GOT3 (cell line): Measurements from ENCODE around the gene SUPT3H.
"Not testable (repeated sequence)": the region's sequence is repeated elsewhere in the genome, so short reads cannot be mapped to it uniquely, and the experiment has no call there.

Source experiments
- DNase-seq: peaks from one replicate; lab custom pipeline; 2025; ENCODE audit warnings: mixed read lengths; lab: John Stamatoyannopoulos, UW

The SUPT3H gene

DNA sequence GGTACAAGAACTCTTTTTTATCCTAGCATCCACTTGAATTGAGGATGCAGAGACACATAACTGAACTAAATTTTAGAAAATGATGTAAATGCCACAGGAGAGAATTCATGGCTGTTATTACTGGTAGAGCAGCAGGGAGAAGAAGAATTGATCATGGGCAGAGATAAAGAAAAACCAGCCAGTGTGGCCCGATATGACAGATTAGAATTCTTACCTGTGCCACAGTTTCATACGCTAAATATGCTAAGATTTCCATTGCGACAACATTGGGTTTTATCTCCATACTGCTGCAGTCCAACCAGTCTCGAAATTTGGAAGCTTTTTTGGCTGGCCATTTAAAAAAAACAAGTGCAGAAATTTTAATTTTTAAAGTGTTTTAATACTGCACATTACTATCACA is 423.5 kb downstream of the SUPT3H start:
- no peak for DNase-seq

DNA sequence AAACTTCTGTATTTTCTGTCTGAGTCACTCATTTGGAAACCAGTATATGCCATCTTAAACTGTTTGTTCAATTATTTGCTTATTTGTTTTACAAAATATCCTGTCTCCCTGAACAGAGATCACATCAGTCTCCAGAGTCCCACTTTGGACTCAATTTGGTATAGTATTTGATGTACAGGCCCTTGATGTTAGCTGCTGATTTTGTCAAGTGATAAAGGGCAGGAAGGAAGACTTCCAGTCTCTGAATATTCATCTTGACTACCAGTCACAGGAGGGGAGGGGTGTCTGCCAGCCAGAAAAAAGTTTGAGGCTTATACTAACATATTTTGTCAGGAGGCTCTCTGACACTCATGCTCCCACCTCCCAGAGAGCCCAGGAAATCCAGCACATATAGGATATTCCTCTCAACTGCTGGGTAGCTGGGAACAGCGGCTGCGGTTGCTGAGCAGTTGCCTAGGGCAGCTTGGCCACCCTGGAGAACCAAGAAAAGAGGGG is 426.4 kb downstream of the SUPT3H start:
- DNase-seq = no peak

DNA sequence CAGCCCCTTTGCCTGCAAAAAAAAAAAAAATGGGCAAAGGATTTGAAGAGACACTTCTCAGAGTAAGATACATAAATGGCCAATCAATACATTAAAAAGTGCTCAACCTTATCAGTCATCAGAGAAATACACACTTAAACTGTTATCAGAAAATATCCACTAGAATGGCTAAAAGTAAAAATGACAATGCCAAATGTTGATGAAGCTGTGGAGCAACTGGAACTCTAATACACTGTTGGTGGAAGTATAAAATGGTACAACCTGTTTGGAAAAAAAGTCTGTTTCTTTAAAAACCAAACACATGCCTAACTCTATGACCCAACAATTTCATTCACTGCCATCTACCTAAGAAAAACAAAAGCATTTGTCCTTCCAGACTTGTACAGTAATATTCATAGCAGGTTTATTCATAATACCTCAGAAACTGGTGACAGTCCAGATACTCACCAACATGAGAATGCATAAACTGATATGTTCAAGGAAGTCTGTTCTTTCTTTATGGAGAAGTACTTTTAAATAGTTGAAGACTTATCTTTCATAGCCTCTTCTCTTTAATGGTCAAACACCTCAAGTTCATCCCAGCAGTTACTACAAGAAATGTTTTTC is 428.0 kb downstream of the SUPT3H start:
- no peak for DNase-seq

DNA sequence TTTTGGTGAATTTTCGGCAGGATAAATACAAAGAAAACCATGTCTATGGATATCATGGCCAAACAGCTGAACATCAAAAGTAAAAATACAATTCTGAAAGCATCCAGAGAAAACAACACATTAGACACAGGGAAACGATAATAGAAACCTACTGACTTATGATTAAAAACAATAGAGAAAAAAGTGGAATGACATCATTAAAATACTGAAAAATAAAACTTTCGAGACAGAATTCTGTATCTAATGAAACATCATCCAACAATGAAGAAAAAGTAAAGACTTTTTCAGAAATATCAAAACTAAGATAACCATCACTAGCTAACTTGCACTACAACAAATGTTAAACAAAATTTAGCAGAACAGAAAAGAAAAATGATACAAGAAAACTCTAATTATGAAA is 434.2 kb downstream of the SUPT3H start:
- DNase-seq = no peak

DNA sequence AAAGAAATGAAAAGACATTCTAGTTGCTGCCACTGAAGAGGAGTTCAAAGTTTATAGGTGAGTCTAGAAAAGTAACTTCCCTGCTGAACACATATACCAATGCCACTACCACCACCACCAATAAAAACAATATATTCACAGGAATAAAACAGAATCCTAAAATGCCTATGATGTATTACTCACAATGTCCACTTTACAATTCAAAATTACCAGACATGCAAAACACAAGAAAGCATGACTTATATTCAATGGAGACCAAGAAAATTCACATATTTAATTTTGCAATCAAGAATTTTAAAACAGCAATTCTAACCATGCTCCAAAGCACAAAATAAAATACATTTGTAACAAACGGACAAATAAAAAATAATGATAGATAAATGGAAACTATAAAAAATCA is 434.9 kb downstream of the SUPT3H start:
- DNase-seq = no peak

DNA sequence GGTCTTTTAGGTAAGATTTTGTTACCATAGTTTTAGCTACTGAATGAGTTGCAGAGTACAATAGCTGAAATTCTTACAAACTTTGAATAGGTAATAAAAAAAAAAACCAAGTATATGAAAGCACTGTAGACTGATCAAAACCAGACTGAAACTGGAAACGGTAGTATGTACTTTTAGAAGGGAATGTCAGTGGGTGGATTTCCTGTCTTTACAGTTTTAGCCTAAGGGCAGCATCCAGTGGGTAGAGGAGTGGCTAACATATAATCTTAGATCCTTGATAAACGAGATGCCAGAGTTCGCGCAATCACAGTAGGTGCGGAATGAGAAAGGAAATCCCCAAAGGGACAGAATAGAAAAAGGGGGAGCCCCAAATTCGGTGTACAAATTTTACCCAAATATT is 435.5 kb downstream of the SUPT3H start:
- no peak for DNase-seq

DNA sequence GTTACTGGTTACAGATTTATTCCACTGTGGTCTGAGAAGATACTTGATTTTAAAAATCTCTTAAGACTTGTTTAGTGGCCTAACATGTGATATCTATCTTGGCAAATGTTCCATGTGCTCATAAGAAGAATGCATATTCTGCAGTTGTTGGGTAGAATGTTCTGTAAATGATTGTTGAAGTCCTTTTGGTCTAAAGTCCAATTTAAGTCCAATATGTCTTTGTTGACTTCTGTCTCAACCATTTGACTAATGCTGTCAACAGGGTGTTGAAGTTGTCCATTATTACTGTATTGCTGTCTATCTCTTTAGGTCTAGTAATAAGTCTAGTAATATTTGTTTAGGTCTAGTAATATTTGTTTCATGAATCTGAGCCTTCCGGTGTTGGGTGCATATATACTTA is 437.4 kb downstream of the SUPT3H start:
- no peak for DNase-seq

DNA sequence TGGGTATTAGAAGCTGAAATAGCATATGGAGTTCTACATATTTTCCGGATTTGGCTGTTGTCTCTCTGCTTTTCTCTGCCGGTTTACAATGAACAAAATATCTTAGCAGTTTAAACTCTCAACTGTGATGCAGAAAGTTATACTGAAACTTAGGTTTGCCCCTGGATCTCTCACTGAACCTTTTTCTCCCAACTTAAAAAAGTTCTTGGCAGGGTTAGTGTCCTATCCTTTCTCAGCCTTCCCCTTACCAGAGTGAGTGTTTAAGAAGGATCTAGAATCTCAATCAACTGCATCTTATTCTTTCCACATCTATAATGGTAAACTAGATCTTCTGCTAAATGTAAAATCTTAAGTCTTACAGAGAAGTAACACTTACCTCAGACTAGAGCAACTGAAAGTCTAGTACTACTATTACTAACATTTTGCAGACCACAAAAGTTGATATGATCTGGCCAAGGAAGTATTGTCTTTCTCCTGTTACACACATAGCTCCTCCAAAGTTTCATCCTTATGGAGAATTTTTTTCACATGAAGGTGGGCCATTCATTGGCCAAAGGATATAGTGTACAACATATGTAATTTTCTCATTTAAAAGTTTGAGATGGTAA is 441.9 kb downstream of the SUPT3H start:
- no peak for DNase-seq

DNA sequence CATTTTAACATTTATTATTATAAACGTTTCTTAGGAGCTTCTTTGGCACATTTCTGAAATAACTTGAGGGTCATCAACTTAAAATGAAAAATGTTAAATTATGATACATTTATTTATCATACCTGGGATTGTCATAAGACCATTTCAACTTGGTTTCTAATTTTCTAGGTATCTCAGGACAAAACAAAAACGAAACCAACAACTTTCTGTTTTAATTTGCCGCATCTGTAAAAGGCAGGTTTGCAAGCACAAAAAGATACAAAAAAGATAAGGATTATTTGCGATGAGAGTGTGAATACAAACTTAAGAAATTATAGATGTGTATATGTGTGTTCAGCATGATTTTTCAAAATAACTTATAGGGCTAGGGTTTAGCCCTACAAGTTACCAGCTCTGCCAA is 444.6 kb downstream of the SUPT3H start:
- DNase-seq = no peak

DNA sequence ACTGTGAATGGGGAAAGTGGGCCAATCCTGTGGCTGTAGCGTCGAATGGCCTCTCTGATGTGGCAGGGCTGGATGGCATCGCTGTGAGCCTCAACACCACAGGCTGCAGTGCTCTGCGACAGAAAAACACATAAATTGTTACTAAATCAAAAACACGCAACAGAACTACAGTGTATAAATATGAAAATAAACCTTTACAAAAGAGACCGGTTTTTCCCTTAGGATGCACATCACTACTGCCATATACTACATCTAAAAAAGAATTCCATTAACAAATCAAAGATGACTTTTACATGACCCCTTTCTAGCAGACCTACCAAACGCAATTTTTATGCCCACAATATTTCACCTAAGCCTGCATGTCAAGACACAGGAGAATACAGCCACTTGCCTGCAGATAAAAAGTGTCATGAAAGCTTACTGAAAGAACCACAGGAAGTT is 445.1 kb downstream of the SUPT3H start:
- DNase-seq = no peak

DNA sequence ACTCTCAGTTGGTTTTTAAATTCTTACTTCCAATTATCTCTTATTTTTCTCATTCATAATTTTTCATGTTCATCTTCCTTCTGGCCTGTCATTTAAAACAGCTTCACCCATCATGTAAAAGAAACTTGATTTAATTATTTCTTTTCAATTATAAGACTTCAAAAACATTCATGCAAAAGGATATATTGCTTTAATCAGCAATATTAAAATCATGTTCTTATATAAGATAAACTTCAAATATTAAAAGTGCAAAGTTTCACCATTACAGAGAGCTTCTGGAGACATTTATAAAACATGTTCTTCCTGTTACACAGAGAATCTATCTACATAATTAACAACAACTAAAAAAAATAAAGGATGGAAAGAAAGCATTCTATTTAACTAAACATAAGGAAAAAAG is 446.3 kb downstream of the SUPT3H start:
- no peak for DNase-seq

DNA sequence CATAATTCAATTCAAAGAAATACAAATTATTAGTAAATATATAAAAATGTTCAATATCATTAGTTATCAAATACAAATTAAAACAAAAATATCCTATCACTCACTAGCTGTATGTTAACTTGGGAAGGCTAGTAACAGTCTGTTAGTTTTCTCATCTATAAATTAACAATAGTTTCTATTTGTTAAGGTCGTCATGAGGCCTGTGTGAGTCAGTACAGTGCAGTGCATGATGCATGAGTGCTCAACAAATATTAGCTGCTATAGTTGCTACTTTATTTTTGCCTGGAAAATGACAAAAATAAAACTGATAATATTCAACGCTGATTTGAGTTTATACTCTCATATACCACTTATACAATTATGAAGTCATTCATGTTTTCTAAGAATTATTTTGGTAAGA is 451.2 kb downstream of the SUPT3H start:
- DNase-seq = no peak

DNA sequence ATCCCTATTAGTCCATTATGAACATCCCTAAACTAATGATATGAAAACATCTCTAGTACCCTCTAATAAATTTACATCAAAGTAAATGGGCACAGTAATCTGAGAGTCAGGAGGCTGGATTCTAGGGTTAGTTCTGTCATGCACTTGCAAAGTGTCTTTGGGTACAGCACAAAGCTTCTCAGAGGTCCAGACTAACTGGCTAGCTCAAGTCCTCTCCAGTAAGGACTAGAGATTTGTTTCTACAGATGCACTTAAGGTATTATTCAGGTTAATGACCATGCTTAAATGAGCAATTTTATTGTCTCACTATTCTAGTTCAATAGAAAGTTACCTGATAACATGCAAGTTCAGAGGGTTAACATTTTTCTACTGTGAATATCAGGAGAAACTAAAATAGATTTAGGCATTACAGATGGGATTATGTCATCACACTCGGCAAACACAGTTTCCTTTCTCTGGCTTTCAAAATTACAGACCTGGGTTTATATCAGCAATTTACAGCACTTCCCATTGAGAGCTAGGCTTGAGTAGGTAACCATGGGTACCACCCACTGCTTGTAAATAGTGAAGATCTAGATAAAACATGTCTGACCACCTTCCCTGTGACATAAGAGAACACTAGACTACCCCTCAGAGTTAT is 452.5 kb downstream of the SUPT3H start:
- DNase-seq = no peak

DNA sequence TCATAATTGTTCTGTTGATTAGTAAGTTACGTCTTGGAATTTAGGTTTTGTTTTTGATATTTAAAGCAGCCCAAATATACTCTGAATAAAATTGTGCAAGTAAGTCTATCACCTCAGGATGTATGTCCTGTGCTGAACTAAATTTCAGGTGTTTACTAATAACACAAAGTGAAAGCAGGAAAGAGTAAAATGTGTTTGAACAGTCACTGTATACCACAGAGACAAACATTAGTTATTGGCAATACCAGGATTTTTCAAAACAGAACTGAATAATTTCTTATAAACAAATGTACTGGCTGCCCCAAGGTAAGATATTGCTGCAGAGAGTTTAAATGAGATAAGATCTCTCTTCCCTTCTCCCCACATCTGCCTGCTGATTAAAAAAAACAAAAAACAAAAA is 454.3 kb downstream of the SUPT3H start:
- DNase-seq = no peak

DNA sequence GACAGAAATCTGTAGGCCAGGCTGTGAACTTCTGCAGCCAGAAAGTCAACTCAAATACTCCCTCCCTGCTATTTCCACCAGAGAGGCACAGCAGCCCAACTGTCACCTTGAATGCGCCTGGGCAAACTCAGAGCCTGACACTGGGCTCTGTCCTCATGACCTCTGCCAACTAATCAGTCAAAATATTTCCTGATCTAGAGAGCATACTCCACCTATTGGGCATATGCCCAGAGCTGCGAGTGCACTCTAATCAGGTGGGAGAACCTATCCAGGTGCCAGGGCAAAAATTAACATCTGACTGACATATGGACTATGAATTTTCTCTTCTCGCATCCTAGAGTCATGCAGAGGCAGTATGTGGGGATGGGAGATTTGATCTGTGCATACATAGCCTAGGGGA is 455.9 kb downstream of the SUPT3H start:
- DNase-seq = no peak

DNA sequence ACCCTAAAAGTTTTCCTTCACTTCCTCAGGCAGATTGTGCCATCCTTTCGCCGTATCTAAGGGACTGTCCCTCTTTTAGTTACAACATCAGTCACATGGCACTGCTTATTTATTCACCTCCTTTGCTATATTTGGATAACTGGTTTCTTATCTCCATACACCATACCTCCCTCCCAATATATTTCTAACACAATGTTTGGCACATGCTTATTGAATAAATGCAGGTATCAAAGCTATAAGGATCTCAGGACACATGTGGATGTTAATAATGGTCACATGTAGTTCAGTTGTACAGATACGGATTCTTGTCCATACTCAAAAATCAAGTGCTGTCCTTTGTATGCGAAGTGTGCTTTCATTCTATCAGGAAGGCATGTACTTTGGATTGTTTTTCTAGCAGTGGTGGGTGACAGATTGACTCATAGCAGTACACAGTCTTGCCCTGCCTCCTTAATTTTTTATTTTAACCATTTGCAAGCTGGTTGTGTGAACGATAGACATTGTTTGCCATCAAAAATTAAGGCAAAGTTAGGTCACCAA is 456.7 kb downstream of the SUPT3H start:
- DNase-seq = no peak

DNA sequence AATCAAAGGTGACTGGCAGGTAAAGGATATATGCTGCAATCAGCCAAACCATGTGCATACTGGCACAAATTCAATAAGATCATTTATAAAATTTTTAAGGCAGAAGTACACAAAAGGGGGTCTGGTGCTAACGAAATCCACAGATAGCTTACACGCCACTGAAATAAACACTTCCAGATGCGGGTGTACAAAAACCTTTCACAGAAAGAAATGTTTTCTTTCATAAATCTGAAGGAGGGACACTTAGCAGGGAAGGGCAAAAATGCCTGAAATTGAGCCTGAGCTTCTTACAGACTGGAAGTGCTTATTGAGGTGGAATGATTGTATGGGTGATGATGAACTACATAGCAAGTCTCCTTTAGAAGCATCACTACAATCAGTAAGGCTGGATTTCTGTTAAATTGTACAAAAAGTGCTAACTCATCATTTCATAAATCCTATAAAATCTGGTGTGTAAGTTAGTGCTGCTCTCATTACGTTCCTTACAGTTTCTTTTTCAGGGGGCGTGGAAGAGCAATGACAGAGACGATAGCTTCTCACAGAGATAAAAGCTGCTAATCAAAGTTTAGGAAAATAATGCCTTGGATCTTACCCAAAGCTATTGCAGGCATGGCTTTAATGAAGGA is 458.9 kb downstream of the SUPT3H start:
- DNase-seq = no peak

DNA sequence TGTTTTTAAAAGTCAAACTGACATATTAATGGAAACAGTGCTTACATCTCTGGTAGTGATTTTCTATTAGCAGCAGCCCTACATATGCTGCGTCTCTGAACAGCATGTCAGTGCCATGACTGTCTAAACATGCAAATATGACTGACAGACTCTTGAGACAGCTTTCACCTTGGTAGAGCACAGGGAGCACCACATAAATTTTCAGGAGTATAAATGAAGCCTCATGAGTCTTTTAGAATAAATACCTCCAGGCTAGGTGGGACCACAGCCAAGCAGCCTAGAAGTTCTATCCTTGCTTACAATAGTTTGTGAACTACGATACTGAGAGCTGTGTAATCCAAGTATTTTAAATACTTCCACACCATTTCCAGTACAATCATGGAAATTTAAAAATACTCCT is 460.3 kb downstream of the SUPT3H start:
- DNase-seq = no peak

DNA sequence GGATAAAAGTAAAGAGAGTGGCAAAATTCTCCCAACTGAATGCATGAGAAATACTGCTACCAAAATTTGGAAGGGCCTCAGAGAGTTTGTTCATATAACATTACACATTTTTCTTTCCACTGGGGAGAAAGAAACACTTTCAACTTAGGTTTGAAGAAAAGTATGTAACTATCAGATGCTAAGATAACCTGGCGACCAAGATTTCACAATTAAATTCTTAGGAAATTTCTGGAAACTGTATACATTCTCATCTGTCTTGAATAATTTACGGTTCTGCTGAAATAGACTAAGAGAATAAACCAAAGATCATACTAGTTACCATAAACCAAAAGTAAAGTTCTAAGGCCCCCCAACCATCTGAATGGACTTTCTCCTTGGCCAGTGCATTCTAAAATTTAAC is 462.6 kb downstream of the SUPT3H start:
- DNase-seq = no peak

DNA sequence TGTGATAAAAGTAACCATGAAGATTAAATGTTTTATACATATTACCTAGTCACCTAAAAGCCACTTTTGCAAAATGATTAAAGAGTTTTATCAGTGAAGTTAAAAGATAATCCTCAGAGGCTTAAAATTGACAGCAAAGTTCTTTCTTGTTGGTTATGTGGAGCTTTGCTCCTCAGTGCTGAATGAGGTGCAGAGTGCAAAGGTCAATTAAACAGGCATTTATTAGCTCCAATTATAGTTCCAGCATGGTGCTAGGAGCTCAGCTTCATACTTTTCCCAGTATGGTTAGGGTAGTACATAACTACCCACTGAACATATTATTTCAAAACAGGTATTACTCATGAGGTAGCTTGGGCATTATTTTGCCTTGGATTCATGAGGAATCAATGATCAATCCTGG is 463.6 kb downstream of the SUPT3H start:
- DNase-seq = no peak

DNA sequence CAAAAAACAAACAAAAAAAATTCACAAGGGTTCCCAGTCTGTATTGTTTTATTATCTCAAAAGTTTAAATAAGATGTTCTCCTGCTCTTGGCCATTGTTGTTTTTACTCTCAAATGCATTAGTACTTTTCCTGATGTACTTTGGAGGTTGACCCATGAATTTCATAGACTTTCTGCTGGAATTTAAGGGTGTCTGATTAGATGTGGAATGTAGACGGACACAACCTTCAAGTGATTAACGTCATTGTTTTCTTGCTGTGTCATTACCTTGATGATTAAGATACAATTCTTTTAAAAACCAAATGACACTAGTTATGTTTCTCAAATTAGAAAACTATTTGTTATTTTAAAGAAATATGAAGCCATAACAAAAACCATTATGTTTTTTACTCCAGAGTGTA is 471.0 kb downstream of the SUPT3H start:
- DNase-seq = no peak

DNA sequence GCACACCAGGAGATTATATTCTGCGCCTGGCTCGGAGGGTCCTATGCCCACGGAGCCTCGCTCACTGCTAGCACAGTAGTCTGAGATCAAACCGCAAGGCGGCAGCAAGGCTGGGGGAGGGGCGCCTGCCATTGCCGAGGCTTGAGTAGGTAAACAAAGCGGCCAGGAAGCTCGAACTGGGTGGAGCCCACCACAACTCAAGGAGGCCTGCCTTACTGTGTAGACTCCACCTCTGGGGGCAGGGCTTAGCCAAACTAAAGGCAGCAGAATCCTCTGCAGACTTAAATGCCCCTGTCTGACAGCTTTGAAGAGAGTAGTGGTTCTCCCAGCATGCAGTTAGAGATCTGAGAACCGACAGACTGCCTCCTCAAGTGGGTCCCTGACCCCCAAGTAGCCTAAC is 477.4 kb downstream of the SUPT3H start:
- not testable (repeated sequence) for DNase-seq
